Omental fat pad (tissue), 4 donors: ENCODE results near the gene NRG4. TPM values are rescaled to one million over a fixed set of nuclear protein-coding genes. Genes with fewer than 3 reads are reported as not detected.
"Not testable (repeated sequence)": the region's sequence is repeated elsewhere in the genome, so short reads cannot be mapped to it uniquely, and the experiment has no call there.

Experiments used
- ATAC-seq: fragments of 150-250 bp; one replicate; pipeline ENCODE4 v1.9.1; 2016; ENCODE audit warnings: mild to moderate bottlenecking, moderate library complexity; ENCODE audit not compliant: low FRiP score
- DNase-seq: peaks from one replicate; pipeline ENCODE4 v3.0.0-alpha.2; 2019; ENCODE audit warnings: low spot score
- CTCF ChIP-seq, 3 donors: fragments of 450-650 bp; IDR thresholded peaks; one replicate each; pipeline ENCODE4 v1.5.1; 2016 to 2017; ENCODE audit warnings: antibody characterized with exemption in 3 of 3, mild to moderate bottlenecking in 3 of 3, moderate library complexity in 2 of 3
- total RNA-seq, 4 donors: library from RNA; depleted of rRNA; stranded (reverse); fragments of >200 nt; gene quantifications; one replicate each; pipeline ENCODE4 v1.1.0, GENCODE V29; 2016

NRG4 gene
- total RNA-seq, 4 donors from 2014 or later, result 1.1 to 7.5 (median 2.9) TPM; not detected in 1

- DNase-seq (no peak), ATAC-seq (no peak)
- TF ChIP-seq CTCF (IDR thresholded peaks at IDR 0.05), result no peak
These were observed 30.9 kb downstream of the NRG4 start for GRCh38 chr15:75981149-75981815.

DNA sequence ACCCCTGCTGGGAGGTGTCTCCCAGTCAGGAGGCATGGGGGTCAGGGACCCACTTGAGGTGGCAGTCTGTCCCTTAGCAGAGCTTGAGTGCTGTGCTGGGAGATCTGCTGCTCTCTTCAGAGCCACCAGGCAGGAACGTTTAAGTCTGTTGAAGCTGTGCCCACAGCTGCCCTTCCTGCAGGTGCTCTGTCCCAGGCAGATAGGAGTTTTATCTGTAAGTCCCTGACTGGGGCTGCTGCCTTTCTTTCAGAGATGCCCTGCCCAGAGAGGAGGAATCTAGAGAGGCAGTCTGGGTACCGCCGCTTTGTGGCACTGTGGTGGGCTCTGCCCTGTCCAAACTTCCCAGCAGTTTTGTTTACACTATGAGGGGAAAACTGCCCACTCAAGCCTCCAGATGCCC is 35.5 kb downstream of the NRG4 start:
- not testable (repeated sequence) for ATAC-seq, DNase-seq

DNA sequence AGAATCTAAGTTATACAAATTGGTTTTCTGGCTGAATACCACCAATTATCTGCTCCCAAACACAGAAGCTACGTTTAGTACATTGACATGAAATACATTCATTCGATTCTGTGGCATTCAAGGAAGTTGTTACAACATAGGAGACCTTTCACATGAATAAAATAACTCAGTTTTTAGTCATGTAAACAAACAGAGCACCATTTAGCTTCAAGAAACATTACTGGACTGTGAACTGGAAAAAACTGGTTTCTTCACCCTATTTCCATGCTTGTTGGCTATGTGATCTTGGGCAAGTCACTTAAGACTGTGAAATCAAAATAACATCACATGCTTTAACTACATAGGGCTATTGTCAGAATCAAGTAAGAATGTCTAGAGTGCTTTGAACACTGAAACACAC is 46.2 kb downstream of the NRG4 start:
- DNase-seq (no peak), ATAC-seq (no peak)
- no peak for TF ChIP-seq CTCF (IDR thresholded peaks at IDR 0.05)

GRCh38 chr15:75961331-75961730 is 50.9 kb downstream of the NRG4 start:
- ATAC-seq (no peak), DNase-seq (no peak)
- TF ChIP-seq CTCF (IDR thresholded peaks at IDR 0.05), result no peak

- no peak for TF ChIP-seq CTCF (IDR thresholded peaks at IDR 0.05)
- DNase-seq (no peak), ATAC-seq (no peak)
These were observed 56.5 kb downstream of the NRG4 start for GRCh38 chr15:75955720-75956119.

- ATAC-seq, result no peak
These were observed 59.7 kb downstream of the NRG4 start for GRCh38 chr15:75952525-75952924.

GRCh38 chr15:75948761-75949296 is 63.4 kb downstream of the NRG4 start:
- ATAC-seq, result no peak
- no peak for TF ChIP-seq CTCF (IDR thresholded peaks at IDR 0.05)
- no peak for DNase-seq

More at GRCh38 chr15:75952525-75952924, 59.7 kb downstream of the NRG4 start:
- TF ChIP-seq CTCF (IDR thresholded peaks at IDR 0.05), result no peak
- no peak for DNase-seq
